IMR-90 (cell line): Measurements from ENCODE around the gene OPCML. TPM values are rescaled to one million over a fixed set of nuclear protein-coding genes. Genes with fewer than 3 reads are reported as not detected.

Source experiments
- ATAC-seq: fragments of 200-7000 bp; cut with Tn5 transposase; 2 replicates; pipeline ENCODE4 v1.9.1; 2020; ENCODE audit warnings: low read depth, mild to moderate bottlenecking, moderate library complexity
- BruUV-seq: library from RNA; stranded (reverse); fragments of 400-500 nt; replicated peaks from 2 replicates; lab custom pipeline; 2021; lab: Mats Ljungman, UMichigan
- CTCF ChIA-PET: fragments of 300-600 bp; formaldehyde crosslinking; extraction: SDS; loops from one replicate; lab custom pipeline; 2021; ENCODE audit warnings: antibody characterized with exemption; lab: Yijun Ruan, JAX
- POLR2A ChIA-PET: fragments of 300-600 bp; sonication (Branson Sonifier 250); formaldehyde crosslinking; loops from one replicate; lab custom pipeline; 2022; ENCODE audit warnings: antibody characterized with exemption; ENCODE audit not compliant: unreplicated experiment; lab: Charles Lee
- DNase-seq: peaks from one replicate; pipeline ENCODE4 v3.0.0; 2013
- H2AFZ ChIP-seq: replicated peaks from 2 replicates; pipeline ENCODE3; 2013; ENCODE audit warnings: low read length, mild to moderate bottlenecking; ENCODE audit not compliant: poor library complexity
- H2AK5ac ChIP-seq: 2 replicates; pipeline ENCODE4 v1.6.1; 2013; ENCODE audit warnings: low read depth, low read length, inconsistent platforms
- H2AK9ac ChIP-seq: replicated peaks from 2 replicates; pipeline ENCODE3; 2013; ENCODE audit warnings: mild to moderate bottlenecking, low read depth, low read length, moderate library complexity; ENCODE audit not compliant: poor library complexity
- H2BK120ac ChIP-seq: 2 replicates; pipeline ENCODE4 v1.6.1; 2013; ENCODE audit warnings: low read depth, low read length, inconsistent platforms
- H2BK15ac ChIP-seq: 3 replicates; pipeline ENCODE4 v1.6.1; 2013; ENCODE audit warnings: low read depth, low read length, inconsistent platforms
- H2BK20ac ChIP-seq: 2 replicates; pipeline ENCODE4 v1.6.1; 2013; ENCODE audit warnings: low read depth, mild to moderate bottlenecking, inconsistent platforms, low read length, moderate library complexity
- H2BK5ac ChIP-seq: 2 replicates; pipeline ENCODE4 v1.6.1; 2013; ENCODE audit warnings: mild to moderate bottlenecking, low read depth, low read length, inconsistent platforms; ENCODE audit not compliant: poor library complexity, severe bottlenecking
- H3K14ac ChIP-seq: replicated peaks from 2 replicates; pipeline ENCODE4 v1.6.1; 2013; ENCODE audit warnings: low read depth, low read length, inconsistent platforms
- H3K18ac ChIP-seq: 2 replicates; pipeline ENCODE4 v1.6.1; 2013; ENCODE audit warnings: low read depth, low read length, control low read depth
- H3K23ac ChIP-seq: 2 replicates; pipeline ENCODE4 v1.6.1; 2013; ENCODE audit warnings: low read depth, low read length, inconsistent platforms
- H3K27ac ChIP-seq: 2 replicates; pipeline ENCODE4 v1.5.1; 2013; ENCODE audit warnings: mild to moderate bottlenecking, control low read depth, low read length; ENCODE audit not compliant: insufficient read depth
- H3K27me3 ChIP-seq: 2 replicates; pipeline ENCODE4 v1.6.1; 2013; ENCODE audit warnings: low read length; ENCODE audit not compliant: control insufficient read depth, insufficient read depth
- H3K36me3 ChIP-seq: 2 replicates; pipeline ENCODE4 v1.6.1; 2013; ENCODE audit warnings: low read length, mixed read lengths; ENCODE audit not compliant: control insufficient read depth, insufficient read depth
- H3K4ac ChIP-seq: 2 replicates; pipeline ENCODE4 v1.6.1; 2013; ENCODE audit warnings: low read depth, low read length, inconsistent platforms
- H3K4me1 ChIP-seq: 2 replicates; pipeline ENCODE4 v1.6.1; 2013; ENCODE audit warnings: low read length, mixed read lengths; ENCODE audit not compliant: control insufficient read depth, insufficient read depth
- H3K4me2 ChIP-seq: 2 replicates; pipeline ENCODE4 v1.6.1; 2013; ENCODE audit warnings: low read depth, mild to moderate bottlenecking, control low read depth, low read length, moderate library complexity
- H3K4me3 ChIP-seq: 2 replicates; pipeline ENCODE4 v1.5.1; 2013; ENCODE audit warnings: low read depth, mild to moderate bottlenecking, control low read depth, low read length, moderate library complexity; ENCODE audit not compliant: insufficient read depth
- H3K56ac ChIP-seq: 2 replicates; pipeline ENCODE4 v1.6.1; 2013; ENCODE audit warnings: low read length, inconsistent platforms; ENCODE audit not compliant: insufficient read depth; ENCODE audit errors: extremely low read depth
- H3K79me1 ChIP-seq, 2 experiments: 2 replicates each; pipeline ENCODE4 v1.6.1; 2013; ENCODE audit warnings: low read length in 2 of 2, inconsistent platforms in 1 of 2, low read depth in 1 of 2
- H3K9ac ChIP-seq: 2 replicates; pipeline ENCODE4 v1.6.1; 2013; ENCODE audit warnings: low read depth, low read length, control low read depth
- H3K9me1 ChIP-seq: 2 replicates; pipeline ENCODE4 v1.6.1; 2013; ENCODE audit warnings: low read length, inconsistent platforms; ENCODE audit not compliant: insufficient read depth
- H3K9me3 ChIP-seq: 2 replicates; pipeline ENCODE4 v1.6.1; 2013; ENCODE audit warnings: low read length; ENCODE audit not compliant: control insufficient read depth, insufficient read depth
- H4K20me1 ChIP-seq: 2 replicates; pipeline ENCODE4 v1.6.1; 2013; ENCODE audit warnings: low read length, inconsistent platforms; ENCODE audit not compliant: insufficient read depth
- H4K5ac ChIP-seq: 2 replicates; pipeline ENCODE4 v1.6.1; 2013; ENCODE audit warnings: mild to moderate bottlenecking, low read depth, low read length, control low read depth
- H4K8ac ChIP-seq, 2 experiments: 2 replicates each; pipeline ENCODE4 v1.6.1; 2013; ENCODE audit warnings: low read depth in 2 of 2, low read length in 2 of 2, control low read depth in 1 of 2, inconsistent platforms in 1 of 2
- H4K91ac ChIP-seq: 2 replicates; pipeline ENCODE4 v1.6.1; 2013; ENCODE audit warnings: low read depth, low read length, inconsistent platforms; ENCODE audit not compliant: insufficient read depth
- BHLHE40 ChIP-seq: fragments of 150-350 bp; IDR thresholded peaks from 2 replicates; pipeline ENCODE4 v1.6.1; 2016; ENCODE audit warnings: mild to moderate bottlenecking, low read depth, low read length
- CEBPB ChIP-seq: IDR thresholded peaks from 2 replicates; pipeline ENCODE4 v1.6.1; 2012; ENCODE audit warnings: low read depth, low read length, improper control_type of control experiment
- CHD1 ChIP-seq: IDR thresholded peaks from 2 replicates; pipeline ENCODE4 v1.6.1; 2012; ENCODE audit warnings: low read depth, low read length, improper control_type of control experiment
- FOS ChIP-seq: fragments of 150-350 bp; IDR thresholded peaks from 2 replicates; pipeline ENCODE4 v1.6.1; 2016; ENCODE audit warnings: low read depth, low read length
- MAFK ChIP-seq: IDR thresholded peaks from 2 replicates; pipeline ENCODE4 v1.6.1; 2012; ENCODE audit warnings: low read depth, low read length, improper control_type of control experiment
- MAZ ChIP-seq: IDR thresholded peaks from 2 replicates; pipeline ENCODE4 v1.6.1; 2012; ENCODE audit warnings: low read depth, mild to moderate bottlenecking, low read length, improper control_type of control experiment, moderate library complexity, borderline replicate concordance
- MXI1 ChIP-seq: IDR thresholded peaks from 2 replicates; pipeline ENCODE4 v1.6.1; 2012; ENCODE audit warnings: low read depth, mild to moderate bottlenecking, low read length, moderate library complexity, borderline replicate concordance
- NFE2L2 ChIP-seq: fragments of 150-350 bp; IDR thresholded peaks from 2 replicates; pipeline ENCODE4 v1.6.1; 2016; ENCODE audit warnings: low read depth, mild to moderate bottlenecking, low read length
- POLR2A ChIP-seq: IDR thresholded peaks from 2 replicates; pipeline ENCODE4 v1.6.1; 2012; ENCODE audit warnings: mild to moderate bottlenecking, low read depth, low read length
- RAD21 ChIP-seq: IDR thresholded peaks from 2 replicates; pipeline ENCODE4 v1.6.1; 2012; ENCODE audit warnings: low read length, improper control_type of control experiment
- RCOR1 ChIP-seq: IDR thresholded peaks from 2 replicates; pipeline ENCODE4 v1.6.1; 2012; ENCODE audit warnings: mild to moderate bottlenecking, low read length, improper control_type of control experiment; ENCODE audit not compliant: insufficient replicate concordance
- SMC3 ChIP-seq: fragments of 150-350 bp; IDR thresholded peaks from 2 replicates; pipeline ENCODE4 v1.6.1; 2016; ENCODE audit warnings: low read depth, mild to moderate bottlenecking, antibody characterized with exemption, low read length, moderate library complexity
- WGBS, 2 experiments: methylation state at CpG; one replicate each; pipeline versions ENCODE4 v1.1.5 to v1.1.7; 2013; ENCODE audit warnings: missing lambda C conversion rate in 2 of 2; ENCODE audit not compliant: insufficient read length in 1 of 2; ENCODE audit errors: extremely low coverage in 2 of 2; 5-methylcytosine and 5-hydroxymethylcytosine counted together
- dilution Hi-C: fragments of 300-500 bp; cut with HindIII; formaldehyde crosslinking; loops from one replicate; pipeline ENCODE4 v1.14.3; 2018; ENCODE audit warnings: low sequenced_read_pairs; ENCODE audit not compliant: unreplicated experiment
- in situ Hi-C: fragments of 300-500 bp; cut with MboI; formaldehyde crosslinking; loops from 3 replicates; pipeline ENCODE4 v1.14.3; 2019; ENCODE audit warnings: low sequenced_read_pairs, inconsistent platforms, mixed read lengths
- intact Hi-C: fragments of 100-400 bp; cut with micrococcal nuclease; formaldehyde crosslinking; loops from 2 replicates; pipeline ENCODE4 v1.10.0; 2022
- polyA plus RNA-seq, 3 experiments: library from polyadenylated mRNA; depleted of rRNA; stranded (reverse); fragments of >200 nt; gene quantifications; 2 replicates each; pipeline ENCODE4 v1.2.3, GENCODE V29; 2012; ENCODE audit warnings: low replicate concordance in 1 of 3
- total RNA-seq: library from RNA; depleted of rRNA; stranded (reverse); fragments of >200 nt; gene quantifications from 2 replicates; pipeline ENCODE4 v1.2.3, GENCODE V29; 2012
- TF ChIP-seq, protein P1 (sequence below): fragments of 150-350 bp; IDR thresholded peaks from 2 replicates; pipeline ENCODE4 v1.6.1; 2016; ENCODE audit warnings: low read depth, mild to moderate bottlenecking, low read length, moderate library complexity, borderline replicate concordance
- TF ChIP-seq, protein P2 (sequence below): fragments of 150-350 bp; IDR thresholded peaks from 2 replicates; pipeline ENCODE4 v1.6.1; 2017; ENCODE audit warnings: mild to moderate bottlenecking, antibody characterized with exemption, low read length, low read depth

The OPCML gene
- total and polyA plus RNA-seq, 2 of the 4 experiments (the other 2 are of a cell fraction), result under 0.01 to 2.6 TPM

DNA sequence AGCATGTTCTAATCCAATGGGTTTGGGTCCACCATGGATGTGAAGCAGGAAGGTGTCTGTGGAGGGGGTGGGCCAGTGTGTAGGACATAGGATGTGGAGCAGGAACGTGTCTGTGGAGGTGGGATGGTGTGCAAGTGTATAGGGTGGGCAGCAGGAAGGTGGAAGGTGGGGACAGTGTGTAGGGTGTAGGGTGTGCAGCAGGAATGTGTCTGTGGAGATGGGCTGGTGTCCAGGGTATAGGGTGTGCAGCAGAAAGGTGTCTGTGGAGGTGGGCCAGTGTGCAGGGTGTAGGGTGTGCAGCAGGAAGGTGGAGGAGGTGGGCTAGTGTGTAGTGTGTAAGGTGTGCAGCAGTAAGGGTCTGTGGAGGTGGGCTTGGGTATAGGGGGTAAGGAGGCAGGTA lies 1093.9 kb downstream of the OPCML start:
- Histone ChIP-seq H3K27me3 (no peaks in the 10 kb centered on the region), H3K9ac (no peak overlapping the region), H3K79me1 (no peaks in the 10 kb centered on the region), H3K36me3 (no peaks in the 10 kb centered on the region), H3K4me2 (no peak overlapping the region), H4K5ac (no peak overlapping the region), H2BK5ac (no peak overlapping the region), H2BK20ac (no peak overlapping the region), H2BK15ac (no peak overlapping the region), H3K4ac (no peak overlapping the region), H3K4me1 (no peaks in the 10 kb centered on the region), H3K56ac (no peak overlapping the region), H2BK120ac (no peak overlapping the region), H3K9me1 (no peaks in the 10 kb centered on the region), H2AK5ac (no peak overlapping the region), H3K18ac (no peak overlapping the region), H4K20me1 (no peaks in the 10 kb centered on the region), H3K4me3 (no peak overlapping the region), H4K91ac (no peak overlapping the region), H4K8ac (no peak overlapping the region), H2AK9ac (no peak overlapping the region), H3K14ac (no peak overlapping the region), H3K9me3 (no peaks in the 10 kb centered on the region), H3K23ac (no peak overlapping the region), H2AFZ (no peak overlapping the region), H3K27ac (no peak overlapping the region)
- no TSS peak for BruUV-seq
- dilution Hi-C loops (no loop called here), in situ Hi-C loops (no loop called here), intact Hi-C loops (no loop called here)
- ChIA-PET POLR2A (no interaction called here), CTCF (no interaction called here)
- 0% methylated on average over 1 of the region's 1 CpG; no CpG with 5 or more reads in 1 of the 2 experiments for WGBS, 2 experiments
- DNase-seq (no peak), ATAC-seq (no peak)
- TF ChIP-seq MAZ (no peak), FOS (no peak), RCOR1 (no peak), POLR2A (no peak), SMC3 (no peak), NFE2L2 (no peak), CHD1 (no peak), MXI1 (no peak), MAFK (no peak), BHLHE40 (no peak), RAD21 (no peak), CEBPB (no peak)
- TF ChIP-seq, protein P1, sequence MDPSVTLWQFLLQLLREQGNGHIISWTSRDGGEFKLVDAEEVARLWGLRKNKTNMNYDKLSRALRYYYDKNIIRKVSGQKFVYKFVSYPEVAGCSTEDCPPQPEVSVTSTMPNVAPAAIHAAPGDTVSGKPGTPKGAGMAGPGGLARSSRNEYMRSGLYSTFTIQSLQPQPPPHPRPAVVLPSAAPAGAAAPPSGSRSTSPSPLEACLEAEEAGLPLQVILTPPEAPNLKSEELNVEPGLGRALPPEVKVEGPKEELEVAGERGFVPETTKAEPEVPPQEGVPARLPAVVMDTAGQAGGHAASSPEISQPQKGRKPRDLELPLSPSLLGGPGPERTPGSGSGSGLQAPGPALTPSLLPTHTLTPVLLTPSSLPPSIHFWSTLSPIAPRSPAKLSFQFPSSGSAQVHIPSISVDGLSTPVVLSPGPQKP, result no peak
- TF ChIP-seq, protein P2, sequence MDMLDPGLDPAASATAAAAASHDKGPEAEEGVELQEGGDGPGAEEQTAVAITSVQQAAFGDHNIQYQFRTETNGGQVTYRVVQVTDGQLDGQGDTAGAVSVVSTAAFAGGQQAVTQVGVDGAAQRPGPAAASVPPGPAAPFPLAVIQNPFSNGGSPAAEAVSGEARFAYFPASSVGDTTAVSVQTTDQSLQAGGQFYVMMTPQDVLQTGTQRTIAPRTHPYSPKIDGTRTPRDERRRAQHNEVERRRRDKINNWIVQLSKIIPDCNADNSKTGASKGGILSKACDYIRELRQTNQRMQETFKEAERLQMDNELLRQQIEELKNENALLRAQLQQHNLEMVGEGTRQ, result no peak
